Endothelial cell of umbilical vein (primary cell): ENCODE data around the gene TTLL11. TPM values are rescaled to one million over a fixed set of nuclear protein-coding genes. Genes with fewer than 3 reads are reported as not detected.

ENCODE experiments used
- BruUV-seq: library from RNA; stranded (reverse); fragments of 400-500 nt; replicated peaks from 2 replicates; lab custom pipeline; 2021; lab: Mats Ljungman, UMichigan
- CTCF ChIA-PET: fragments of 300-600, 350-600 bp; sonication (Branson Sonifier 250); formaldehyde crosslinking; loops from one replicate; lab custom pipeline; 2021; ENCODE audit warnings: antibody characterized with exemption, inconsistent platforms; lab: Charles Lee
- POLR2A ChIA-PET: fragments of 300-600, 350-600 bp; sonication (Branson Sonifier 250); formaldehyde crosslinking; loops from one replicate; lab custom pipeline; 2021; ENCODE audit warnings: antibody characterized with exemption, inconsistent platforms; lab: Charles Lee
- DNase-seq: peaks from one replicate; pipeline ENCODE4 v3.0.0-alpha.2; 2011; ENCODE audit warnings: low read depth, low spot score
- FAIRE-seq: peaks from 2 replicates; lab custom pipeline; 2011; peaks lifted over from hg19 to GRCh38; lab: Jason Lieb, UNC
- H2AFZ ChIP-seq: 2 replicates; pipeline ENCODE4 v1.6.0; 2012; ENCODE audit warnings: low read depth, low read length, control low read depth, inconsistent platforms
- H3K27ac ChIP-seq: 2 replicates; pipeline ENCODE4 v1.5.1; 2011; ENCODE audit warnings: low read depth, mild to moderate bottlenecking, control low read depth, low read length, moderate library complexity; ENCODE audit not compliant: insufficient read depth
- H3K27me3 ChIP-seq, 2 experiments: 2 replicates each; pipeline versions ENCODE4 v1.6.0 to v1.6.1; 2011; ENCODE audit warnings: low read length in 2 of 2, mixed read lengths in 1 of 2; ENCODE audit not compliant: control insufficient read depth in 2 of 2, insufficient read depth in 2 of 2
- H3K36me3 ChIP-seq, 2 experiments: 2 replicates in 1 of 2; 3 replicates in 1 of 2; pipeline ENCODE4 v1.5.1; 2011; ENCODE audit warnings: low read length in 2 of 2, mild to moderate bottlenecking in 1 of 2, moderate library complexity in 1 of 2; ENCODE audit not compliant: control insufficient read depth in 2 of 2, insufficient read depth in 2 of 2; ENCODE audit errors: extremely low read depth in 1 of 2
- H3K4me1 ChIP-seq: 3 replicates; pipeline ENCODE4 v1.5.1; 2011; ENCODE audit warnings: mild to moderate bottlenecking, low read length; ENCODE audit not compliant: control insufficient read depth, insufficient read depth; ENCODE audit errors: extremely low read depth
- H3K4me2 ChIP-seq: 2 replicates; pipeline ENCODE4 v1.6.1; 2011; ENCODE audit warnings: low read length, control low read depth, mixed read lengths; ENCODE audit not compliant: insufficient read depth
- H3K4me3 ChIP-seq, 3 experiments: fragments of 200-600 bp in 1 of 3; sonication (generic), shearing (Covaris generic) in 1 of 3; replicated peaks in 1 of 3; 2 replicates each; pipeline ENCODE4 v1.5.1; 2011 to 2016; ENCODE audit warnings: control low read depth in 3 of 3, low read length in 3 of 3, mild to moderate bottlenecking in 2 of 3, inconsistent platforms in 1 of 3, low read depth in 1 of 3, moderate library complexity in 1 of 3; ENCODE audit not compliant: insufficient read depth in 1 of 3
- H3K79me2 ChIP-seq: 2 replicates; pipeline ENCODE4 v1.6.0; 2012; ENCODE audit warnings: low read length, inconsistent platforms; ENCODE audit not compliant: control insufficient read depth, insufficient read depth
- H3K9ac ChIP-seq: replicated peaks from 2 replicates; pipeline ENCODE3; 2011; ENCODE audit warnings: low read length, control low read depth; ENCODE audit not compliant: insufficient read depth; ENCODE audit errors: extremely low read depth
- H3K9me1 ChIP-seq: replicated peaks from 3 replicates; pipeline ENCODE4 v1.6.0; 2011; ENCODE audit warnings: mild to moderate bottlenecking, low read length; ENCODE audit not compliant: control insufficient read depth, insufficient read depth; ENCODE audit errors: extremely low read depth
- H3K9me3 ChIP-seq: replicated peaks from 2 replicates; pipeline ENCODE4 v1.5.1; 2012; ENCODE audit warnings: low read length, inconsistent platforms; ENCODE audit not compliant: control insufficient read depth, insufficient read depth
- H4K20me1 ChIP-seq: replicated peaks from 2 replicates; pipeline ENCODE3; 2011; ENCODE audit warnings: mild to moderate bottlenecking, low read length; ENCODE audit not compliant: control insufficient read depth, insufficient read depth; ENCODE audit errors: extremely low read depth
- EZH2 ChIP-seq: IDR thresholded peaks from 2 replicates; pipeline ENCODE4 v1.6.1; 2012; ENCODE audit warnings: borderline replicate concordance, low read depth, mild to moderate bottlenecking, moderate library complexity, low read length, inconsistent platforms; ENCODE audit not compliant: severe bottlenecking
- FOS ChIP-seq: IDR thresholded peaks from 2 replicates; pipeline ENCODE4 v1.6.1; 2011; ENCODE audit warnings: mild to moderate bottlenecking, low read length, moderate library complexity, borderline replicate concordance; ENCODE audit not compliant: insufficient read depth
- GATA2 ChIP-seq: IDR thresholded peaks from 2 replicates; pipeline ENCODE4 v1.7.0; 2011; ENCODE audit warnings: low read depth, mild to moderate bottlenecking, moderate library complexity, mixed read lengths, low read length; ENCODE audit not compliant: insufficient read length, insufficient read depth
- JUN ChIP-seq: IDR thresholded peaks from 2 replicates; pipeline ENCODE4 v1.6.1; 2011; ENCODE audit warnings: borderline replicate concordance, low read depth; ENCODE audit not compliant: insufficient read length, insufficient read depth
- MAX ChIP-seq: IDR thresholded peaks from 2 replicates; pipeline ENCODE4 v1.6.1; 2011; ENCODE audit not compliant: insufficient read depth, insufficient read length
- MYC ChIP-seq: IDR thresholded peaks from one replicate; pipeline ENCODE4 v1.6.1; 2011; ENCODE audit warnings: mild to moderate bottlenecking, low read depth, low read length
- POLR2A ChIP-seq: IDR thresholded peaks from 2 replicates; pipeline ENCODE4 v1.6.1; 2012; ENCODE audit warnings: low read depth, mild to moderate bottlenecking, control low read depth, low read length
- POLR2AphosphoS5 ChIP-seq: IDR thresholded peaks from 2 replicates; pipeline ENCODE4 v1.6.1; 2012; ENCODE audit warnings: low read depth, mild to moderate bottlenecking, control low read depth, low read length, moderate library complexity; ENCODE audit not compliant: insufficient read depth
- dilution Hi-C: fragments of 300-500 bp; cut with MboI; formaldehyde crosslinking; loops from one replicate; pipeline ENCODE4 v1.15.0; 2019; ENCODE audit warnings: low sequenced_read_pairs; ENCODE audit not compliant: extremely low pct_ligation_motif_present
- intact Hi-C: fragments of 100-400 bp; cut with micrococcal nuclease; formaldehyde crosslinking; loops from one replicate; pipeline ENCODE4 v1.10.0; 2022
- polyA plus RNA-seq, 4 experiments: library from polyadenylated mRNA; depleted of rRNA in 3 of 4; stranded (reverse) in 3 of 4; unstranded in 1 of 4; fragments of >200 nt; gene quantifications; 2 replicates each; pipeline versions ENCODE4 v1.2.1 to v1.2.3, GENCODE V29; 2011 to 2012; ENCODE audit warnings: missing spikeins in 1 of 4
- total RNA-seq: library from RNA; stranded (reverse); gene quantifications from 2 replicates; pipeline ENCODE4 v1.2.3, GENCODE V29; 2021
- TF ChIP-seq, protein P1 (sequence below), 2 donors: IDR thresholded peaks; 1 replicate in 1 of 2; 2 replicates in 1 of 2; pipeline ENCODE4 v1.5.1; 2011; ENCODE audit warnings: low read length in 2 of 2, mild to moderate bottlenecking in 2 of 2, moderate library complexity in 2 of 2, control low read depth in 1 of 2, inconsistent platforms in 1 of 2, low read depth in 1 of 2; ENCODE audit not compliant: insufficient read depth in 1 of 2; ENCODE audit errors: extremely low read depth in 1 of 2

TTLL11 gene
- total and polyA plus RNA-seq, 2 donors (not counting 3 experiments of a cell fraction or from before 2014, with no cell fraction given) = 4.9 to 5.1 TPM

- no peak for FAIRE-seq
These were observed 14.2 kb upstream of the TTLL11 start for GRCh38 chr9:122107291-122107805.

More at GRCh38 chr9:122107291-122107805, 14.2 kb upstream of the TTLL11 start:
- H3K4me3 ChIP-seq = no peak overlapping the region
- H3K9me1 ChIP-seq = no peaks in the 10 kb centered on the region
- H3K27ac ChIP-seq = no peak overlapping the region
- intact Hi-C loops (no loop called here), dilution Hi-C loops (loop anchor here (25.0 kb wide), 1 partner anchor 255 kb away; the partner anchor contains the start of gene PTGS1)
- no peak overlapping the region for H3K9ac ChIP-seq
- TF ChIP-seq POLR2AphosphoS5 = no peak
- no peak for TF ChIP-seq MYC
- TF ChIP-seq, protein P1, sequence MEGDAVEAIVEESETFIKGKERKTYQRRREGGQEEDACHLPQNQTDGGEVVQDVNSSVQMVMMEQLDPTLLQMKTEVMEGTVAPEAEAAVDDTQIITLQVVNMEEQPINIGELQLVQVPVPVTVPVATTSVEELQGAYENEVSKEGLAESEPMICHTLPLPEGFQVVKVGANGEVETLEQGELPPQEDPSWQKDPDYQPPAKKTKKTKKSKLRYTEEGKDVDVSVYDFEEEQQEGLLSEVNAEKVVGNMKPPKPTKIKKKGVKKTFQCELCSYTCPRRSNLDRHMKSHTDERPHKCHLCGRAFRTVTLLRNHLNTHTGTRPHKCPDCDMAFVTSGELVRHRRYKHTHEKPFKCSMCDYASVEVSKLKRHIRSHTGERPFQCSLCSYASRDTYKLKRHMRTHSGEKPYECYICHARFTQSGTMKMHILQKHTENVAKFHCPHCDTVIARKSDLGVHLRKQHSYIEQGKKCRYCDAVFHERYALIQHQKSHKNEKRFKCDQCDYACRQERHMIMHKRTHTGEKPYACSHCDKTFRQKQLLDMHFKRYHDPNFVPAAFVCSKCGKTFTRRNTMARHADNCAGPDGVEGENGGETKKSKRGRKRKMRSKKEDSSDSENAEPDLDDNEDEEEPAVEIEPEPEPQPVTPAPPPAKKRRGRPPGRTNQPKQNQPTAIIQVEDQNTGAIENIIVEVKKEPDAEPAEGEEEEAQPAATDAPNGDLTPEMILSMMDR (IDR thresholded peaks at IDR 0.05; ENCODE audit: extremely low read depth in 1 of 2, insufficient read depth in 1 of 2, low read depth in 1 of 2, low read length in 2 of 2) = no peak
- TF ChIP-seq EZH2 = no peak
- no peak for TF ChIP-seq JUN
- no peak for TF ChIP-seq GATA2
- TF ChIP-seq MAX = no peak
- TF ChIP-seq FOS = no peak
- no peak for TF ChIP-seq POLR2A
- no peaks in the 10 kb centered on the region for H3K36me3 ChIP-seq
- no peaks in the 10 kb centered on the region for H3K4me1 ChIP-seq
- H3K4me2 ChIP-seq = no peak overlapping the region
- no peaks in the 10 kb centered on the region for H3K27me3 ChIP-seq
- no peaks in the 10 kb centered on the region for H3K9me3 ChIP-seq
- H3K79me2 ChIP-seq = no peaks in the 10 kb centered on the region
- ChIA-PET CTCF (interaction anchor here (1.0 to 4.7 kb wide), 6 partner anchors 8 to 703 kb away, joined by 3 to 53 read pairs (median 5); no protein-coding TSS in a partner anchor), POLR2A (no interaction called here)
- H2AFZ ChIP-seq = no peak overlapping the region
- DNase-seq = no peak
- no TSS peak for BruUV-seq
- no peaks in the 10 kb centered on the region for H4K20me1 ChIP-seq
